ENCODE measurements around the gene ADAM17. TPM values are rescaled to one million over a fixed set of nuclear protein-coding genes. Genes with fewer than 3 reads are reported as not detected.

ADAM17 gene
- total and polyA plus RNA-seq, 10 of the 15 experiments (the other 5 are each of a cell fraction or from before 2014, with no cell fraction given) = 2.3 to 18.5 (median 13.4) TPM

DNA sequence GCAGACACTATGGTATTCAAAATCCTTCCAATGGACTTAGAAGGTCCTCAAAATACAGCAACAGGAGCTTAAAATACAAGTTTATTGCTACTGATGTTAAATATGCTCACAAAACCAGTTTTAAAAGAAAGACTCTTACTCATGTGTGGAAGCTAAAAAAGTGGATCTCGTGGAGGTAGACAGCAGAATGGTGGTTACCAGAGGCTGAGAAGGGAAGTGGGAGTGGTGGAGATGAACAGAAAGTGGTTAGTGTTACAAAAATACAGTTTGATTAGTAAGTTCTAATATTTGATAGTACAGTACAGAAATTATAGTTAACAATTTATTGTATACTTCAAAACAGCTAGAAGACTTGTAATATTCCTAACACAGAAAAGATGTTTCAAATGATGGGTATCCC lies 12.1 kb downstream of the ADAM17 start:
- no peak overlapping the region for H2AFZ ChIP-seq (ENCODE audit: control insufficient read depth, low read depth, low read length)
- ChIA-PET CTCF (interaction anchor here (0.9 to 4.0 kb wide), 3 partner anchors 9 to 70 kb away, joined by 3 to 23 read pairs (median 6); partner anchors contain the start of gene ADAM17), RAD21 (ENCODE audit: unreplicated experiment) (interaction anchor here (1.2 to 2.3 kb wide), 3 partner anchors 8 to 12 kb away, joined by 4 to 14 read pairs (median 4); partner anchors contain the start of gene ADAM17), POLR2A (interaction anchor here (1.1 to 1.5 kb wide), 3 partner anchors 10 to 125 kb away, joined by 4 to 6 read pairs (median 4); partner anchors contain the start of gene ADAM17), SMC1A (ENCODE audit: uncharacterized antibody, unreplicated experiment) (interaction anchor here (0.6 to 10.6 kb wide), 6 partner anchors 9 to 290 kb away, joined by 3 to 152 read pairs (median 3); partner anchors contain the start of gene ADAM17)
- no peak for FAIRE-seq
- no TSS peak for BruUV-seq (replicated peaks)
- 0% methylated on average over 1 of the region's 1 CpG for WGBS (ENCODE audit: insufficient coverage, insufficient replicate concordance, low lambda C conversion rate, missing lambda C conversion rate)
- intact Hi-C loops (cut with micrococcal nuclease; ENCODE audit: unreplicated experiment) = no loop called here
- H3K27ac ChIP-seq (ENCODE audit: control insufficient read depth, insufficient read depth) = peak overlapping the region; percentile 50
- H3K9ac ChIP-seq (ENCODE audit: control insufficient read depth, insufficient read depth, low read length) = peak overlapping the region; percentile 40; the same call in 1 of the 2 replicates
- peak overlapping the region; percentile 50 for H3K4me3 ChIP-seq
- peak; percentile 37 for ATAC-seq
- H3K4me1 ChIP-seq (ENCODE audit: control insufficient read depth, insufficient read depth, low read length) = peaks cover 58% of the 10 kb centered on the region
- in situ Hi-C loops (cut with MboI) = no loop called here
- no peaks in the 10 kb centered on the region for H3K27me3 ChIP-seq (replicated peaks in 1 of 2; ENCODE audit: control insufficient read depth in 2 of 2, insufficient read depth in 2 of 2, low read length in 1 of 2)
- DNase-seq (ENCODE audit: low read depth, low spot score) = no peak
- peak overlapping the region; percentile 69 for H3K4me2 ChIP-seq (ENCODE audit: control insufficient read depth, insufficient read depth)
- no peaks in the 10 kb centered on the region for H3K9me3 ChIP-seq (replicated peaks; ENCODE audit: control insufficient read depth, insufficient read depth, low read length)
- no peaks in the 10 kb centered on the region for H3K36me3 ChIP-seq (ENCODE audit: control insufficient read depth in 2 of 2, insufficient read depth in 2 of 2, low read length in 1 of 2)
- no peaks in the 10 kb centered on the region for H4K20me1 ChIP-seq (ENCODE audit: control insufficient read depth, insufficient read depth)
- H3K79me2 ChIP-seq (ENCODE audit: control insufficient read depth, insufficient read depth, low read length) = peaks cover 71% of the 10 kb centered on the region
- TF ChIP-seq RB1 (IDR thresholded peaks at IDR 0.05; ENCODE audit: borderline replicate concordance) = no peak
- TF ChIP-seq PAX5 (IDR thresholded peaks at IDR 0.05; ENCODE audit: borderline replicate concordance, low read depth, low read length) = no peak
- no peak for TF ChIP-seq IKZF1 (conservative IDR thresholded peaks at IDR 0.05)
- no peak for TF ChIP-seq ZBTB11 (CRISPR knock-in tag; IDR thresholded peaks at IDR 0.05)
- TF ChIP-seq, protein P1, sequence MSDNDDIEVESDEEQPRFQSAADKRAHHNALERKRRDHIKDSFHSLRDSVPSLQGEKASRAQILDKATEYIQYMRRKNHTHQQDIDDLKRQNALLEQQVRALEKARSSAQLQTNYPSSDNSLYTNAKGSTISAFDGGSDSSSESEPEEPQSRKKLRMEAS (IDR thresholded peaks at IDR 0.05; ENCODE audit: low read depth, low read length) = no peak
- TF ChIP-seq RUNX3 (IDR thresholded peaks at IDR 0.05; ENCODE audit: low read length) = peak; percentile 80
- no peak for TF ChIP-seq SMAD1 (IDR thresholded peaks at IDR 0.05; ENCODE audit: low read depth, partially characterized antibody)
- TF ChIP-seq SREBF1 (IDR thresholded peaks at IDR 0.05; ENCODE audit: low read length) = no peak
- no peak for TF ChIP-seq NFYB (IDR thresholded peaks at IDR 0.05; ENCODE audit: insufficient read depth, low read depth, low read length)
- TF ChIP-seq NBN (IDR thresholded peaks at IDR 0.05) = 0 out of 2 replicates have a peak, but pooled peaks have one; percentile 14
- TF ChIP-seq CUX1 (IDR thresholded peaks at IDR 0.05; ENCODE audit: insufficient replicate concordance, low read depth, low read length) = peak; percentile 31
- TF ChIP-seq NFIC (IDR thresholded peaks at IDR 0.05; ENCODE audit: low read depth, low read length) = 0 out of 2 replicates have a peak, but pooled peaks have one; percentile 35
- peak; percentile 39; the same call in 1 of the 2 replicates for TF ChIP-seq MXI1 (IDR thresholded peaks at IDR 0.05; ENCODE audit: low read depth, low read length)

All from GM12878 (cell line).